Osteocyte (in vitro differentiated cells): ENCODE measurements around the gene GADL1. TPM values are rescaled to one million over a fixed set of nuclear protein-coding genes. Genes with fewer than 3 reads are reported as not detected.
A peak's percentile ranks its signal among the peaks of the same experiment; 100 is the strongest.

Experiments used
- DNase-seq: peaks from one replicate; pipeline ENCODE4 v3.0.0; 2021; ENCODE audit warnings: mixed read lengths; ENCODE audit not compliant: unreplicated experiment; ENCODE audit errors: extremely low spot score
- H3K27ac Mint-ChIP-seq: one replicate; pipeline ENCODE4 v1.8.0; 2021; ENCODE audit warnings: mild to moderate bottlenecking, mixed read lengths; ENCODE audit not compliant: unreplicated experiment
- H3K27me3 Mint-ChIP-seq: one replicate; pipeline ENCODE4 v1.8.0; 2021; ENCODE audit warnings: mixed read lengths; ENCODE audit not compliant: unreplicated experiment
- H3K36me3 Mint-ChIP-seq: one replicate; pipeline ENCODE4 v1.8.0; 2021; ENCODE audit warnings: mixed read lengths; ENCODE audit not compliant: unreplicated experiment
- H3K4me1 Mint-ChIP-seq: one replicate; pipeline ENCODE4 v1.8.0; 2021; ENCODE audit warnings: mixed read lengths; ENCODE audit not compliant: unreplicated experiment
- H3K4me3 Mint-ChIP-seq: one replicate; pipeline ENCODE4 v1.8.0; 2021; ENCODE audit warnings: mild to moderate bottlenecking, moderate library complexity, mixed read lengths; ENCODE audit not compliant: unreplicated experiment
- H3K9me3 Mint-ChIP-seq: one replicate; pipeline ENCODE4 v1.8.0; 2021; ENCODE audit warnings: mixed read lengths; ENCODE audit not compliant: unreplicated experiment
- CTCF ChIP-seq: fragments of 200-600 bp; sonication (generic); IDR thresholded peaks from 2 replicates; pipeline ENCODE4 v1.5.0; 2021; ENCODE audit warnings: antibody characterized with exemption, mild to moderate bottlenecking, moderate library complexity
- total RNA-seq: library from RNA; stranded (reverse); gene quantifications from 2 replicates; pipeline ENCODE4 v1.2.1, GENCODE V29; 2021

GADL1 gene
- total RNA-seq, 1 donor from 2014 or later, result not detected

DNA sequence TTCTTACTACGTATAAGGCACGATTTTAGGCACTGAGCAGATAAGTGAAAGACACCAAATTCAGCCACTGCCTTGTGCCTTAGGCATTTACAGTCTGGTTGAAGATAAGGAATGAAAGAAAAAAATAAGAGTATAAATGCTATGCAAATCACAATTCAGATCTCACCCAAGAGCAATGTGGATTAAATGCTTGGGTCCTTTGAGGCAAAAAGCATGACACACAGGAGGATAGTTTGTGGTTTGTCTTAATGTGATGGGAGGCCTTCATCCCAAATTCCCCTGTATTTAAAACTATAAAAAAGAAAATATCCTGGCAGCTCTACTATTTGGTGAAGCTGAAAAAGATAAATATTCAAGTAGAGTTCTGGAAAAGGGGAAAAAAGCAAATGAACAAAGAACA is 208.3 kb downstream of the GADL1 start:
- TF ChIP-seq CTCF, result no peak
- H3K9me3 Mint-ChIP-seq, result no peaks in the 10 kb centered on the region
- DNase-seq, result no peak
- H3K36me3 Mint-ChIP-seq, result peaks cover 51% of the 10 kb centered on the region
- H3K27ac Mint-ChIP-seq, result peak overlapping the region; percentile 47
- no peaks in the 10 kb centered on the region for H3K27me3 Mint-ChIP-seq
- peaks cover 64% of the 10 kb centered on the region for H3K4me1 Mint-ChIP-seq
- H3K4me3 Mint-ChIP-seq, result no peak overlapping the region

DNA sequence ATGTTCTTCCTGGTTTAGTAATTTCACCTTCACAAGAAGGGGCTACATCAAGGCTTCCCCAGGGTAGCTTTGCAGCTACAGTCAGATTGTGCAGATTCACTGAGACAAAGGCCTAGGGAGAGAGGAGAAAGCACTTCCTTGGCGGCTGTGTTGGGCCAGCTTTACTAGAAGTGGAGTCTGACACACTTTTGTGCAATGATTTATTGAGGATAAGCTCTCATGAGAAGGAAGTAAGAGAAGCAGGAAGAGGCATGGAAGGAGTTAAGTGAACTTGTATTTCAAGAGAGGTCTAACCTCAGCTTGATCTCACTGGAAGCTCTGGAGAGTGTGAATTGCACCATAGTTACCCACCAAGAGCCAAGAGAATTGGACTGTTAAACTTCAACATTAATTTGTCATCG is 209.2 kb downstream of the GADL1 start:
- DNase-seq, result no peak
- no peak overlapping the region for H3K4me3 Mint-ChIP-seq
- peaks cover 45% of the 10 kb centered on the region for H3K36me3 Mint-ChIP-seq
- H3K9me3 Mint-ChIP-seq, result no peaks in the 10 kb centered on the region
- peaks cover 67% of the 10 kb centered on the region for H3K4me1 Mint-ChIP-seq
- no peaks in the 10 kb centered on the region for H3K27me3 Mint-ChIP-seq
- no peak for TF ChIP-seq CTCF
- no peak overlapping the region for H3K27ac Mint-ChIP-seq

GRCh38 chr3:30684356-30684755 is 210.1 kb downstream of the GADL1 start:
- no peak for TF ChIP-seq CTCF
- H3K4me3 Mint-ChIP-seq, result no peak overlapping the region
- H3K27me3 Mint-ChIP-seq, result no peaks in the 10 kb centered on the region
- H3K9me3 Mint-ChIP-seq, result no peaks in the 10 kb centered on the region
- H3K4me1 Mint-ChIP-seq, result peaks cover 61% of the 10 kb centered on the region
- H3K36me3 Mint-ChIP-seq, result peaks cover 41% of the 10 kb centered on the region
- peak overlapping the region; percentile 11 for H3K27ac Mint-ChIP-seq
- no peak for DNase-seq

DNA sequence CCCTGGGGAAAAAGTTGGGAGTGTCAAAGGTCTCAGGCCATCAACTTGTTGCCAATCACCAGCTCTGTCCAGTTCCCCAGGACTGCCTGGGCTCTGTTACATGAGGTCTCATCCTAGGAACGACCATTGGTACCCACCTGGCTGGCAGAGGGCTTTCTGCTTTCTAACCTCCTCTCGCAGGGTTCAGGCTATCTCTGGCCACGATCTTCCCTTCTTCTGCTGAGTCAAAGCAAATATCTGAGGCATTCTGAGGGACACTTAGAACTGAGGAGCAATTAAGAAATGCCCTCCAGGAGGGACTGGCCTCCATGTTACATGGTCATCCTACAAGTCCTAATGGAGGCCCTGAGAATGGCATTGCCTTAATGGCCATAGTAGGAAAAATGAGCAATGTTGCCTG is 210.7 kb downstream of the GADL1 start:
- Mint-ChIP-seq H3K36me3 (peaks cover 46% of the 10 kb centered on the region), H3K27me3 (no peaks in the 10 kb centered on the region), H3K4me1 (peaks cover 55% of the 10 kb centered on the region), H3K4me3 (no peak overlapping the region), H3K27ac (no peak overlapping the region), H3K9me3 (no peaks in the 10 kb centered on the region)
- no peak for DNase-seq
- no peak for TF ChIP-seq CTCF

DNA sequence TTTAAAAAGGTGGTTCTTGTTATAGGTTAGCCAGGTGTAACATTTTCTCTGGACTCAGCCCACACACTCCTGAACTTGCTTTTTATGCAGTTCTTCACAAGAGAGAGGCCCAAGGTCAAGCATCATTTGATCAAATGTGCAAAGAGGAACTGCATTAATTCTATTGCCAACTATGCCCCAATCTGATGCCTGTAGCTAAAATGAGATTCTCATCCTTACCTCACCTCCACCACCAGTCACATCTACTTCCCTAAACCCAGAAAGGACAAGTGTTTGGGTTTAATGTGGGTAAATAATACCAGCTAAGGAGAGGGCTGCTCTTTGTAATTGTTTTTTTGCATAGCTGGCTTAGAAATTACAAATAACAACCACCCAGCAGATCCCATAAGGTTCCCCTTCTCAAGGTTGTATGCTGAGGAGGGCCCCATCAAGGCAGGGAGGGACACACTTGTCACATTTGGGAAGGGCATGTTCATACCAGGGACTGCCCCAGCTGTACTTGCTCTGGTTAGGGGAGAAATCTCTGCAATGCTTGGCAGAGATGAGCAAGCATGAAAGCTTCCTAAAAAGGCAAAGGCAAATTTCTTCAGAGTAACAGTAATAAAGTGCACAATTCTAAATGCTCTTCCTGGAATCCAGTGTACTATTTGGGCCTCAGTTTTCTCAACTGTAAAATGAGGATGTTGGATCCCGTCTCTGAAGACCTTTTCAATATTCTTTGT is 211.9 kb downstream of the GADL1 start:
- peaks cover 49% of the 10 kb centered on the region for H3K36me3 Mint-ChIP-seq

More for the DNA sequence above, 211.9 kb downstream of the GADL1 start:
- DNase-seq, result no peak
- H3K27ac Mint-ChIP-seq, result no peak overlapping the region
- TF ChIP-seq CTCF, result no peak
- H3K27me3 Mint-ChIP-seq, result no peaks in the 10 kb centered on the region
- peaks cover 43% of the 10 kb centered on the region for H3K4me1 Mint-ChIP-seq
- H3K4me3 Mint-ChIP-seq, result no peak overlapping the region
- no peaks in the 10 kb centered on the region for H3K9me3 Mint-ChIP-seq
